ENCODE data around the gene KRTAP5-3.

GRCh38 chr11:1619449-1619848 is 11.2 kb upstream of the KRTAP5-3 start:
- no peak for TF ChIP-seq CTCF (IDR thresholded peaks at IDR 0.05)
- TF ChIP-seq EZH2 (IDR thresholded peaks at IDR 0.05; ENCODE audit: borderline replicate concordance, insufficient read depth, low read depth, low read length, poor library complexity, severe bottlenecking), result no peak
